HG02642 (cell line): ENCODE results near the gene ITGB5.

Experiments used
- ATAC-seq: cut with Tn5 transposase; IDR thresholded peaks from one replicate; pipeline ENCODE4 v1.9.1; 2021; ENCODE audit warnings: mild to moderate bottlenecking; ENCODE audit not compliant: unreplicated experiment, poor library complexity

Gene ITGB5

DNA sequence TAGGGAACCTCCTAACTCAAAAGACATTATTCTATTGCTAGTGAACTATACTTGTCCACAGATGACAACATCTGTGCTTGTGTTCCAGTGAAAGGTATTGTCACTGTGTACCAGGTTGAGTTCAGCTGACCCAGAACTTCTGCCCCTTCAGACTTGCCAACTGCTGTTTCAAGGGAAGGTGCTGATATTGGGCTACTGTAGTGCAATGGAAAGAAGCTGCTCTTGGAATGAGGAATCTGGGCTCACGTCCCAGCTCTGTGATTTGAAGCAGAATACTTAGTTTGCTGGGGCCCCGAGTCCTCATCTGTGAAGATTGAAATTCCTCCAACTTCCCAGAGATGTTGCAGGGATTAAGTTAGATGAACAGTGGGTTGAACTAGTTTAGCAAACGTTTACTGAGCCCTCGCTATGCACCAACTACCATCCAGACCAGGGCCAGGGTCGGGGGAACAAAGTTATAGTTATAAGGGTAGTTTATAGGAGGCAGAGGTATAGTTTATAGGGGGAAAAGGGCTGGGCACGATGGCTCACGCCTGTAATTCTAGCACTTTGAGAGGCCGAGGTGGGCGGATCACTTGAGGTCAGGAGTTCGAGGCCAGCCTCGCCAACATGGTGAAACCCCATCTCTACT, 172.8 kb downstream of the ITGB5 start:
- ATAC-seq: no peak
